Neural cell (in vitro differentiated cells): ENCODE measurements around the gene OTX2. TPM values are rescaled to one million over a fixed set of nuclear protein-coding genes. Genes with fewer than 3 reads are reported as not detected.

Experiments
- H2AFZ ChIP-seq: fragments of 200-600, 300-800 bp; sonication (generic), shearing (Covaris generic); 2 replicates; pipeline ENCODE4 v1.6.0; 2014; ENCODE audit warnings: low read depth, mild to moderate bottlenecking, antibody characterized with exemption, low read length, moderate library complexity
- H3F3A ChIP-seq: fragments of 200-600 bp; shearing (Covaris generic); 2 replicates; pipeline ENCODE4 v1.6.1; 2016; ENCODE audit warnings: mild to moderate bottlenecking, moderate library complexity, mixed read lengths, antibody characterized with exemption, low read length; ENCODE audit not compliant: insufficient read depth, poor library complexity, severe bottlenecking
- H3K27ac ChIP-seq: fragments of 200-600, 300-800 bp; sonication (generic), shearing (Covaris generic); 2 replicates; pipeline ENCODE4 v1.5.1; 2014; ENCODE audit warnings: mild to moderate bottlenecking, low read length, moderate library complexity
- H3K27me3 ChIP-seq: fragments of 300-800, 200-600 bp; sonication (generic), shearing (Covaris generic); 2 replicates; pipeline ENCODE4 v1.6.0; 2014; ENCODE audit warnings: mild to moderate bottlenecking, low read depth, low read length, moderate library complexity; ENCODE audit not compliant: insufficient read depth
- H3K36me3 ChIP-seq: fragments of 300-800, 200-600 bp; sonication (generic), shearing (Covaris generic); 2 replicates; pipeline ENCODE4 v1.5.1; 2014; ENCODE audit warnings: mild to moderate bottlenecking, antibody characterized with exemption, low read length, moderate library complexity; ENCODE audit not compliant: insufficient read depth
- H3K4me2 ChIP-seq: fragments of 300-800, 200-600 bp; sonication (generic), shearing (Covaris generic); 2 replicates; pipeline ENCODE4 v1.6.0; 2014; ENCODE audit warnings: mild to moderate bottlenecking, low read length
- H3K4me3 ChIP-seq: fragments of 300-800, 200-600 bp; sonication (generic), shearing (Covaris generic); 2 replicates; pipeline ENCODE4 v1.5.1; 2014; ENCODE audit warnings: mild to moderate bottlenecking, low read length, moderate library complexity
- H3K79me2 ChIP-seq: fragments of 200-600 bp; shearing (Covaris generic); replicated peaks from 2 replicates; pipeline ENCODE4 v1.6.0; 2014; ENCODE audit warnings: mild to moderate bottlenecking, low read length, moderate library complexity; ENCODE audit not compliant: insufficient read depth
- H3K9ac ChIP-seq: fragments of 300-800, 200-600 bp; sonication (generic), shearing (Covaris generic); 2 replicates; pipeline ENCODE4 v1.6.1; 2016; ENCODE audit warnings: mild to moderate bottlenecking, low read length, mixed read lengths
- H3K9me2 ChIP-seq: fragments of 200-600 bp; shearing (Covaris generic); 2 replicates; pipeline ENCODE4 v1.6.1; 2016; ENCODE audit warnings: mild to moderate bottlenecking, low read length, mixed read lengths; ENCODE audit not compliant: insufficient read depth
- H3K9me3 ChIP-seq: fragments of 200-600, 300-800 bp; sonication (generic), shearing (Covaris generic); 2 replicates; pipeline ENCODE4 v1.6.1; 2016; ENCODE audit warnings: mild to moderate bottlenecking, mixed run types, low read length, moderate library complexity, mixed read lengths
- H4K20me1 ChIP-seq: fragments of 200-600 bp; shearing (Covaris generic); 2 replicates; pipeline ENCODE4 v1.6.1; 2016; ENCODE audit warnings: mild to moderate bottlenecking, mixed run types; ENCODE audit not compliant: insufficient read depth
- CTCF ChIP-seq: fragments of 450-650 bp; IDR thresholded peaks from 2 replicates; pipeline ENCODE4 v1.5.1; 2014; ENCODE audit warnings: antibody characterized with exemption, mild to moderate bottlenecking, moderate library complexity; ENCODE audit not compliant: poor library complexity, severe bottlenecking
- EP300 ChIP-seq: fragments of 450-650 bp; conservative IDR thresholded peaks from 2 replicates; pipeline ENCODE4 v1.6.1; 2014; ENCODE audit warnings: antibody characterized with exemption, mild to moderate bottlenecking, moderate library complexity; ENCODE audit not compliant: poor library complexity, severe bottlenecking
- EZH2 ChIP-seq: fragments of 200-600, 300-800 bp; shearing (Covaris generic), sonication (generic); IDR thresholded peaks from 2 replicates; pipeline ENCODE4 v1.6.1; 2014; ENCODE audit warnings: antibody characterized with exemption, low read length, borderline replicate concordance, mild to moderate bottlenecking; ENCODE audit not compliant: insufficient read depth, poor library complexity, severe bottlenecking
- MXI1 ChIP-seq: fragments of 450-650 bp; conservative IDR thresholded peaks from 2 replicates; pipeline ENCODE4 v1.6.1; 2014; ENCODE audit warnings: antibody characterized with exemption, mild to moderate bottlenecking; ENCODE audit not compliant: poor library complexity, severe bottlenecking
- POLR2AphosphoS5 ChIP-seq: IDR thresholded peaks from 2 replicates; pipeline ENCODE4 v1.6.1; 2012
- RAD21 ChIP-seq: fragments of 450-650 bp; conservative IDR thresholded peaks from 2 replicates; pipeline ENCODE4 v1.6.1; 2014; ENCODE audit warnings: antibody characterized with exemption, mild to moderate bottlenecking, moderate library complexity
- REST ChIP-seq: IDR thresholded peaks from 2 replicates; pipeline ENCODE4 v1.6.1; 2012; ENCODE audit warnings: borderline replicate concordance
- SMC3 ChIP-seq: fragments of 450-650 bp; conservative IDR thresholded peaks from 2 replicates; pipeline ENCODE4 v1.6.1; 2014; ENCODE audit warnings: antibody characterized with exemption, mild to moderate bottlenecking, moderate library complexity; ENCODE audit not compliant: poor library complexity
- TAF1 ChIP-seq: IDR thresholded peaks from 2 replicates; pipeline ENCODE4 v1.6.1; 2012; ENCODE audit warnings: low read depth
- polyA minus RNA-seq: library from RNA; depleted of rRNA, polyadenylated mRNA; stranded (reverse); fragments of >200 nt; gene quantifications from 2 replicates; pipeline ENCODE4 v1.2.3, GENCODE V29; 2014
- polyA plus RNA-seq: library from polyadenylated mRNA; depleted of rRNA; stranded (reverse); fragments of >200 nt; gene quantifications from 2 replicates; pipeline ENCODE4 v1.2.3, GENCODE V29; 2014

The OTX2 gene
- 2.1 and 3.2 TPM in 2 replicates for polyA plus RNA-seq
- 1.7 and 7.1 TPM in 2 replicates for polyA minus RNA-seq

GRCh38 chr14:56810147-56810719 is at the start of gene OTX2:
Gene OTX2, minus strand, starts transcription at chr14:56810479. Its CDS starts 5,023 bp downstream, at chr14:56805456.
- Histone ChIP-seq H3K36me3 (no peaks in the 10 kb centered on the region), H3K4me3 (peak within 1 kb of the TSS; percentile 65), H3K79me2 (peaks cover 92% of the 10 kb centered on the region), H3K27me3 (peaks cover 96% of the 10 kb centered on the region), H3K9me3 (no peaks in the 10 kb centered on the region), H4K20me1 (no peaks in the 10 kb centered on the region), H3F3A (no peaks in the 10 kb centered on the region), H3K4me2 (peak within 1 kb of the TSS; percentile 66), H3K27ac (peak within 1 kb of the TSS; percentile 14), H3K9me2 (no peaks in the 10 kb centered on the region), H3K9ac (peak within 1 kb of the TSS; percentile 59), H2AFZ (peak within 1 kb of the TSS; percentile 10)
- TF ChIP-seq POLR2AphosphoS5, result no peak

- H2AFZ ChIP-seq, result no peak overlapping the region
- H3K4me3 ChIP-seq, result no peak overlapping the region
- no peaks in the 10 kb centered on the region for H4K20me1 ChIP-seq
- no peak overlapping the region for H3K27ac ChIP-seq
- TF ChIP-seq CTCF, result no peak
- no peak for TF ChIP-seq POLR2AphosphoS5
- TF ChIP-seq EP300, result no peak
- TF ChIP-seq MXI1, result no peak
- TF ChIP-seq REST, result no peak
- no peak for TF ChIP-seq RAD21
- TF ChIP-seq SMC3, result no peak
- TF ChIP-seq EZH2, result no peak
- no peak for TF ChIP-seq TAF1
- no peaks in the 10 kb centered on the region for H3F3A ChIP-seq
- no peaks in the 10 kb centered on the region for H3K9me3 ChIP-seq
- no peak overlapping the region for H3K4me2 ChIP-seq
- no peak overlapping the region for H3K9ac ChIP-seq
- H3K36me3 ChIP-seq, result no peaks in the 10 kb centered on the region
- no peaks in the 10 kb centered on the region for H3K27me3 ChIP-seq
- no peaks in the 10 kb centered on the region for H3K79me2 ChIP-seq
- no peaks in the 10 kb centered on the region for H3K9me2 ChIP-seq
Measured at GRCh38 chr14:56858422-56858821, 48.1 kb upstream of the OTX2 start.
